HG02840 (cell line): ENCODE results near the gene CTIF.
"Not testable (repeated sequence)": the region's sequence is repeated elsewhere in the genome, so short reads cannot be mapped to it uniquely, and the experiment has no call there.

ENCODE experiments used
- ATAC-seq: cut with Tn5 transposase; IDR thresholded peaks from one replicate; pipeline ENCODE4 v1.9.1; 2021; ENCODE audit warnings: mild to moderate bottlenecking, moderate library complexity, moderate number of reproducible peaks; ENCODE audit not compliant: unreplicated experiment, low FRiP score

CTIF gene

GRCh38 chr18:48538531-48539405 lies at the start of gene CTIF:
CTIF (plus strand) TSS chr18:48539031; CDS start chr18:48619566, 80,535 bp downstream.
- ATAC-seq: peak; percentile 55

GRCh38 chr18:48490641-48491293 lies 48.1 kb upstream of the CTIF start:
- no peak for ATAC-seq

- no peak for ATAC-seq
Measured at GRCh38 chr18:48492880-48493279, 46.0 kb upstream of the CTIF start.

GRCh38 chr18:48493434-48494230 lies 45.2 kb upstream of the CTIF start:
- ATAC-seq: no peak

- no peak for ATAC-seq
Measured at GRCh38 chr18:48497863-48498262, 41.0 kb upstream of the CTIF start.

- no peak for ATAC-seq
Measured at GRCh38 chr18:48500517-48500916, 38.3 kb upstream of the CTIF start.

GRCh38 chr18:48502906-48503305 lies 35.9 kb upstream of the CTIF start:
- ATAC-seq: no peak

DNA sequence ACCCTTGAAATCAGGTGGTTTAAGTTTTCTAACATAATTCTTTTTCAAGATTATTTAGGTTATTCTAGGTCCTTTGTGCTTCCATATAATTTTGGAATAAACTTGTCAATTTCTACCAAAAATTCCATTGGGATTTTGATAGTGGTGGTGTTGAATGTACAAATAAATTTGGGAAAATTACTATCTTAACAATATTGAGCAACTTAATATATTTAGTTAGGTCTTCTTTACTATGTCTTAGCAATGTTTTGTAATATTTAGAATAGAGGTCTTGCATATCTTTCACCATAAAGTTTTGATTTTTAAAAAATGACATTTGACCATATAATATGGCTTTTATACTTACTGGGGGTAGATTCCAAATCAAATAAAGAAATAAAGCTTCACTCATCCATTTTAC lies 34.0 kb upstream of the CTIF start:
- no peak for ATAC-seq

- not testable (repeated sequence) for ATAC-seq
Measured at GRCh38 chr18:48506983-48507568, 31.8 kb upstream of the CTIF start.

DNA sequence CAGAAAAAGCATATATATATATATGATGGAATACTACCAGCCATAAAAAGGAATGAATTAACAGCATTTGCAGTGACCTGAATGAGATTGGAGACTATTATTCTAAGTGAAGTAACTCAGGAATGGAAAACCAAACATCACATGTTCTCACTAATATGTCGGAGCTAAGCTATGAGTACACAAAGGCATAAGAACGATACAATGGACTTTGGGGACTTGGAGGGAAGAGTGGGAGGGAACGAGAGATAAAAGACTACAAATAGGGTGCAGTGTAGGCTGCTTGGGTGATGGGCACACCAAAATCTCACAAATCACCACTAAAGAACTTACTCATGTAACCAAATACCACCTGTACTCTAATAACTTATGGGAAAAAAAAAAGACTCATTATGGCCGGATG lies 26.3 kb upstream of the CTIF start:
- not testable (repeated sequence) for ATAC-seq

DNA sequence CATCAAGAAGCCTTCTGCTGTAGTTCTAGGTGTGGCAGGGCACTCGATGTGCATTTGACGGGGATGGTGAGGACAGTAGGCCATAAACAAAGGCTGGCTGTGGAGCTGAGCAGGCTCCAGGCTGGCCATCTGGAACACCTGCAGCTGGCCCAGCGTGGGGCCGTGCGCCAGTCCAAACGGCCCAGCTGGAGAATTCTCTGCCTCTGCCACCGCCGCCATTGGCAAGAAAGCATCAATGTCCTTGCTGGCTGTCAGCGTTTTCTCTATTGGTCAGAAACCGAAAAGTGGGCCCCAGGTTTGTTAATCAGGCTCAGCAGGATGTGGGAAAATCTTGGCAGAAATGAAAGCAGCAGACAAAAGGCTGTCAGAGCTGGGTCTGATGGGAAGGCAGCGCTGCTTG lies 24.0 kb upstream of the CTIF start:
- ATAC-seq: no peak

GRCh38 chr18:48517048-48517447 lies 21.8 kb upstream of the CTIF start:
- ATAC-seq: no peak

DNA sequence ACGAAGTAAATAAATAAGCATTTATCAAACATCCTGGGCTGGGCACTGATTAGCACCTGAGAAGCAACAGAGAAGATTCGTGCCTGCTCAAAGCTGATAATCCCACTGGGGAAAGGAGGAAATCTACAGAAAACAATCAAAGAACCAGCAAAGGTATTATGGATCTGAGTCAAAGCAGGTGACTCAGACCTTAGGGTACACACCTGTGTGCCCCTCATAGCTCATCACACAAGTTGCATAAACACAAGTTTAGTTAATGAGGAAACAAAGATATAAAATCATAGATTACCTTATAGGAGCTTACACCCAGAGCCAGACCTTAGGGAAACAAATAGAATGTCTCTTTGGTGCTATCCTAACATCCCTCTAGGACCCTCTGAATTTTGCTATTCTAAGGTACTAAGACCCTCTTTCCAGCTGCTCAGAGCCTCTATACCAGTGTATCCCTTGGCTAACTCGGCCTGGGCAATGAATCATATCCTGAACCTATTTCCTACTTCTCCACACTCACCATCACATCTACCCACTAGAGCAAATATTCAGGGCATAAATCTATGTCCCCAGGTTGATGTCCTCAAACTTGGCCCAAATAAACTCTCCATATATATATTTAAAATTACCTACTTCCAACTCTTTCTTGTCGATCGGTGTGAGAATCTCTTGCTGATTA lies 19.3 kb upstream of the CTIF start:
- ATAC-seq: no peak

DNA sequence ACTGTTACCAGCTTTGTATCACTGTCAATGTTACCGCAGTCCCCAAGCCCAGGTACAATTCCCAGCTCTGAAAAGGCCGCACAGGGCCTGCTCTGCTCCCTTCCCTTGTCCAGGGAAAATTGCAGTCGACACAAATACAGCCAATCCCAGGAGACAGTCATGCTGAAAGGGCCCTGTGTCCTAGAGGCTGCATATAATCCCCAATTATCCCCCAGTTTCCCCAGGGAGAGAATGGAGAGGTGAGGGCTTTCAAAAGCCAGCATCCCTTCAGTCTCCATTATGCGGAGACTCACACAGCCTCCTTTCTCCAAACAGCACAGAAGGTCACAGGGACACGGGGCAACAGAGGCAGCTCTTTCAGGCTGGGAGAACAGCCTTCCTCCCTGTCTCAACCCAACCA lies 17.1 kb upstream of the CTIF start:
- no peak for ATAC-seq

- ATAC-seq: no peak
Measured at GRCh38 chr18:48525671-48526070, 13.2 kb upstream of the CTIF start.

GRCh38 chr18:48527461-48527860 lies 11.4 kb upstream of the CTIF start:
- no peak for ATAC-seq

GRCh38 chr18:48528861-48529260 lies 10.0 kb upstream of the CTIF start:
- no peak for ATAC-seq

DNA sequence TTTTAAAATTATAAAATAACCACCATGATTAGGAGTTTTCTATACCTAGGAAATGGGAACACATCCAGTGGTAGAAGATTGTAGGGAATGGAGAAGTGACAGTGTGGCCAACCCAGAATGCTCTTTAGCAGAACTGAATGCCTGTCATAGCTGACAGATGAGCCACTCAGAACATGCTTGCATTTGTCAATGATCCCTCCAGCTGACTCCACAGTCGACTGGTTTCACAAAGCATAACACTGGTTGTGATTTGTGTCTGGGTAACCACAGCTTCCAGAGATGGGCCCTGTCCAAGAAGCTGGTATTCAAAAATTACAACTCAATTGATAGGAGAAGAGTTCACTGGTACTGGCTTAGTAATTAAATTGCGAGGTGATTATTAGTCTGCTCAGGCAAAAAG lies 9.0 kb upstream of the CTIF start:
- no peak for ATAC-seq

DNA sequence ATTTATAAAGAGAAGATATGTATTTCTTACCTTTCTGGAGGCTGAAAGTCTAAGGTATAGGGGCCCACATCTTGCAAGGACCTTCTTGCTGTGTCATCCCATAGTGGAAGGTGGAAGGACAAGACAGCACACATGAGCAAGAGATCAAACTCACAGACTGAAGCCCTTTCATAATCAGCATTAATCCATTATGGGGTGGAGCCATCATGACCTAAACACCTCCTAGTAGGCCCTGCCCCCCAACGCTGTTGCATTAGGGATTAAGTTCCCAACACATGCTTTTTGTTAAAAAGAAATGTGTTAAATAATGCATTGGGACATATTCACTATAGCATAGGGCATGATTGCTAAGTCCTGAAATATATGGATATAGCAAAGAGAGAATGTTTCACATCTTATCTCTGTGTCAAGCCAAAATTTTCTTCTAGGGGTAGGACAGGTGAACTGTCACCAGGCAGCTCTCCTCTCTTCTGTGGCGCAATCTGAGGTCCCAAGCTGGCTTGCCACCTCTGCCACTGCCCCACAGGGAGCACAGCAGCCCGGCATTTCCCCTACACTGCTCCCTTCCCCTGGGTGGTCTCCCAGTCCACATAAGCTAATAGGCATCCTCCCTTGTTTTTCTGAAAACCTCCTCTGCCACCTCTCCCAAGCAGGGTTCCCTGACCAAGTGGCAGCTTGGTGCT lies 8.3 kb upstream of the CTIF start:
- ATAC-seq: no peak

DNA sequence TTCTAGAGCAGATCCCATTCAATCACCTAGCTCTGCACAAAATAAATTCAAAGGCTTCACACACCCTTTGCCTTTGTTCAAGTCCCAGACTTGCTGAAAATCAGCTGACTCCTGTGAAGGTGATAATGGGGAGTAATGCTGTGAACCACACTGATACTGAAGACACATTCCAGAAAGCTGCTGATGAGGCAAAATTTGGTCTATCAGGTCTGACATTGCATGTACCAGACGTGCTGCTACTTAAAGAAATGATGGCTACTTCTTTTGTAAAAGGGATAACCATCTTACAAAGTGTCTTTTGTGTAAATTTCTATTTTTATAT lies 7.8 kb upstream of the CTIF start:
- ATAC-seq: no peak
